HCT116 (cell line): Measurements from ENCODE around the gene FARP1. TPM values are rescaled to one million over a fixed set of nuclear protein-coding genes. Genes with fewer than 3 reads are reported as not detected.

Source experiments
- ATAC-seq: fragments of 200-7000 bp; cut with Tn5 transposase; 2 replicates; pipeline ENCODE4 v1.9.1; 2020; ENCODE audit warnings: mild to moderate bottlenecking, moderate library complexity
- BruUV-seq: library from RNA; stranded (reverse); fragments of 400-500 nt; replicated peaks from 2 replicates; lab custom pipeline; 2021; lab: Mats Ljungman, UMichigan
- CTCF ChIA-PET: fragments of 300-600 bp; sonication (Branson Sonifier 250); formaldehyde crosslinking; loops from one replicate; lab custom pipeline; 2021; ENCODE audit warnings: antibody characterized with exemption; lab: Charles Lee
- POLR2A ChIA-PET: fragments of 300-600, 350-600 bp; sonication (Branson Sonifier 250); formaldehyde crosslinking; loops from one replicate; lab custom pipeline; 2021; ENCODE audit warnings: antibody characterized with exemption; lab: Charles Lee
- RAD21 ChIA-PET, 2 experiments: fragments of 300-600 bp; sonication (Branson Sonifier 250); formaldehyde crosslinking; loops; one replicate each; lab custom pipeline; 2023; ENCODE audit warnings: low total read pairs in 2 of 2; ENCODE audit not compliant: uncharacterized antibody in 2 of 2, unreplicated experiment in 2 of 2, low non-redundant PET in 1 of 2; lab: Charles Lee
- DNase-seq: peaks from one replicate; pipeline ENCODE4 v3.0.0-alpha.2; 2010; ENCODE audit warnings: low read depth, low spot score
- H2AFZ ChIP-seq: fragments of 200-600 bp; shearing (Covaris generic), sonication (generic); 2 replicates; pipeline ENCODE4 v1.6.1; 2017; ENCODE audit warnings: low read depth, mixed run types, mixed read lengths, antibody characterized with exemption, low read length; ENCODE audit not compliant: poor library complexity, severe bottlenecking
- H3K27ac ChIP-seq: 2 replicates; pipeline ENCODE4 v1.5.1; 2012; ENCODE audit warnings: low read depth, low read length
- H3K27me3 ChIP-seq: fragments of 200-600 bp; sonication (generic); 2 replicates; pipeline ENCODE4 v1.6.1; 2016; ENCODE audit warnings: mixed run types, low read length, mixed read lengths; ENCODE audit not compliant: insufficient read depth
- H3K36me3 ChIP-seq, 2 experiments: fragments of 200-500 bp in 1 of 2; fragments of 200-600 bp in 1 of 2; sonication (Bioruptor generic) in 1 of 2; sonication (generic) in 1 of 2; 2 replicates each; pipeline versions ENCODE4 v1.5.1 to v1.6.1; 2014 to 2016; ENCODE audit warnings: low read length in 2 of 2, inconsistent platforms in 1 of 2, mixed read lengths in 1 of 2, mixed run types in 1 of 2; ENCODE audit not compliant: insufficient read depth in 2 of 2, control insufficient read depth in 1 of 2
- H3K4me1 ChIP-seq, 2 experiments: fragments of 200-600 bp in 1 of 2; sonication (generic) in 1 of 2; 2 replicates each; pipeline versions ENCODE4 v1.5.1 to v1.6.1; 2012 to 2017; ENCODE audit warnings: low read length in 2 of 2, inconsistent platforms in 1 of 2, mild to moderate bottlenecking in 1 of 2, mixed read lengths in 1 of 2, mixed run types in 1 of 2, moderate library complexity in 1 of 2; ENCODE audit not compliant: insufficient read depth in 2 of 2, control insufficient read depth in 1 of 2
- H3K4me2 ChIP-seq: fragments of 200-600 bp; sonication (generic); 2 replicates; pipeline ENCODE4 v1.6.1; 2017; ENCODE audit warnings: mixed run types, low read length, mixed read lengths
- H3K4me3 ChIP-seq, 2 experiments: fragments of 200-600 bp in 1 of 2; sonication (generic) in 1 of 2; replicated peaks in 1 of 2; 2 replicates each; pipeline ENCODE4 v1.5.1; 2011 to 2016; ENCODE audit warnings: low read length in 2 of 2, control low read depth in 1 of 2, low read depth in 1 of 2, mild to moderate bottlenecking in 1 of 2, mixed read lengths in 1 of 2, mixed run types in 1 of 2
- H3K79me2 ChIP-seq: fragments of 200-600 bp; sonication (generic); 2 replicates; pipeline ENCODE4 v1.6.1; 2017; ENCODE audit warnings: mild to moderate bottlenecking, mixed run types, low read length, moderate library complexity, mixed read lengths; ENCODE audit not compliant: insufficient read depth
- H3K9ac ChIP-seq: fragments of 200-600 bp; sonication (generic); 2 replicates; pipeline ENCODE4 v1.6.1; 2016; ENCODE audit warnings: low read length, mixed read lengths
- H3K9me2 ChIP-seq: fragments of 200-600 bp; sonication (generic), shearing (Covaris generic); 2 replicates; pipeline ENCODE4 v1.6.1; 2017; ENCODE audit warnings: mixed run types, mild to moderate bottlenecking, moderate library complexity; ENCODE audit not compliant: insufficient read depth
- H3K9me3 ChIP-seq, 2 experiments: fragments of 200-500 bp in 1 of 2; fragments of 200-600 bp in 1 of 2; sonication (Bioruptor generic) in 1 of 2; sonication (generic) in 1 of 2; 2 replicates each; pipeline ENCODE4 v1.6.1; 2014 to 2017; ENCODE audit warnings: low read length in 2 of 2, mixed read lengths in 2 of 2, inconsistent platforms in 1 of 2, low read depth in 1 of 2, mild to moderate bottlenecking in 1 of 2, mixed run types in 1 of 2, moderate library complexity in 1 of 2; ENCODE audit not compliant: control insufficient read depth in 1 of 2, insufficient read depth in 1 of 2
- H4K20me1 ChIP-seq: fragments of 200-600 bp; sonication (generic), shearing (Covaris generic); 2 replicates; pipeline ENCODE4 v1.6.1; 2017; ENCODE audit warnings: mixed run types, mild to moderate bottlenecking, moderate library complexity; ENCODE audit not compliant: insufficient read depth
- CEBPB ChIP-seq: IDR thresholded peaks from 2 replicates; pipeline ENCODE4 v1.6.1; 2012; ENCODE audit warnings: low read depth
- ELF1 ChIP-seq: IDR thresholded peaks from 2 replicates; pipeline ENCODE4 v1.6.1; 2012; ENCODE audit warnings: low read depth, borderline replicate concordance
- EZH2 ChIP-seq: fragments of 200-600 bp; sonication (generic); IDR thresholded peaks from 2 replicates; pipeline ENCODE4 v1.6.1; 2017; ENCODE audit warnings: antibody characterized with exemption, mixed run types
- FOSL1 ChIP-seq: IDR thresholded peaks from 2 replicates; pipeline ENCODE4 v1.6.1; 2012; ENCODE audit warnings: low read depth
- JUND ChIP-seq: IDR thresholded peaks from 2 replicates; pipeline ENCODE4 v1.6.1; 2012
- SIN3A ChIP-seq: IDR thresholded peaks from 2 replicates; pipeline ENCODE4 v1.6.1; 2012; ENCODE audit warnings: low read depth
- SP1 ChIP-seq: IDR thresholded peaks from 2 replicates; pipeline ENCODE4 v1.6.1; 2012; ENCODE audit warnings: low read depth
- YY1 ChIP-seq: IDR thresholded peaks from 2 replicates; pipeline ENCODE4 v1.6.1; 2011; ENCODE audit warnings: low read length, low read depth, moderate library complexity, mild to moderate bottlenecking; ENCODE audit not compliant: insufficient replicate concordance; ENCODE audit errors: extremely low read depth
- ZFX ChIP-seq: fragments of 450-650 bp; IDR thresholded peaks from 2 replicates; pipeline ENCODE4 v1.6.1; 2017
- intact Hi-C: fragments of 100-400 bp; cut with micrococcal nuclease; formaldehyde crosslinking; loops from 2 replicates; pipeline ENCODE4 v1.10.0; 2022
- total RNA-seq: library from RNA; stranded (reverse); gene quantifications from one replicate; pipeline ENCODE4 v1.2.1, GENCODE V29; 2021; ENCODE audit not compliant: unreplicated experiment
- TF ChIP-seq, protein P1 (sequence below): IDR thresholded peaks from 2 replicates; pipeline ENCODE4 v1.6.1; 2011; ENCODE audit warnings: mild to moderate bottlenecking, low read length, moderate library complexity; ENCODE audit not compliant: insufficient replicate concordance; ENCODE audit errors: extremely low read depth
- TF ChIP-seq, protein P2 (sequence below): IDR thresholded peaks from 2 replicates; pipeline ENCODE4 v1.6.1; 2012
- TF ChIP-seq, protein P3 (sequence below), 3 experiments: fragments of 200-600 bp in 1 of 3; sonication (generic) in 1 of 3; IDR thresholded peaks in 2 of 3; conservative IDR thresholded peaks in 1 of 3; 2 replicates each; pipeline ENCODE4 v1.5.1; 2012 to 2017; ENCODE audit warnings: low read depth in 2 of 3, low read length in 2 of 3, antibody characterized with exemption in 1 of 3, borderline replicate concordance in 1 of 3, control low read depth in 1 of 3, mild to moderate bottlenecking in 1 of 3, mixed read lengths in 1 of 3, mixed run types in 1 of 3, moderate library complexity in 1 of 3; ENCODE audit not compliant: insufficient read depth in 1 of 3

Gene FARP1
- total RNA-seq, 1 experiment from 2014 or later, result 30.5 TPM

DNA sequence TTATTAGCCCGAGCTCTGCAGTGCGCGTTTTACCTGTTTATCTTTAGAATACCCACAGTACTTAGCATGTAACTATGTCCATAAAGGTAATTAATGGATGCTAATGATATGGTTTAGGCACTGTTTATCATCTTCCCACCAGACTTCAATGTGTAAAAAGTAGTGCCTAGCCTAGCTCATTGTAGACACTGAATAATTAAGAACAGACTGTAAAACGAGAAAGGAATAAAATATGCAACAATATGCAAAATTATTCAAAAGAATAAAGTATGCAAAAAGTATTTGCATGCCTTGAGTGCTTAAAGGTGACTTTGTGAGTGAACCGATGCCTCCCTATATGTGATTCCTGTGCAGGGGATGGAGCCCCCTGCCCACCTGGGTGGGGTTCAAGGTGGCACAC lies 69.9 kb downstream of the FARP1 start:
- TF ChIP-seq CEBPB (no peak), ELF1 (no peak), EZH2 (no peak), FOSL1 (no peak), SIN3A (no peak), YY1 (no peak), JUND (no peak), SP1 (no peak), ZFX (no peak)
- TF ChIP-seq, protein P1, sequence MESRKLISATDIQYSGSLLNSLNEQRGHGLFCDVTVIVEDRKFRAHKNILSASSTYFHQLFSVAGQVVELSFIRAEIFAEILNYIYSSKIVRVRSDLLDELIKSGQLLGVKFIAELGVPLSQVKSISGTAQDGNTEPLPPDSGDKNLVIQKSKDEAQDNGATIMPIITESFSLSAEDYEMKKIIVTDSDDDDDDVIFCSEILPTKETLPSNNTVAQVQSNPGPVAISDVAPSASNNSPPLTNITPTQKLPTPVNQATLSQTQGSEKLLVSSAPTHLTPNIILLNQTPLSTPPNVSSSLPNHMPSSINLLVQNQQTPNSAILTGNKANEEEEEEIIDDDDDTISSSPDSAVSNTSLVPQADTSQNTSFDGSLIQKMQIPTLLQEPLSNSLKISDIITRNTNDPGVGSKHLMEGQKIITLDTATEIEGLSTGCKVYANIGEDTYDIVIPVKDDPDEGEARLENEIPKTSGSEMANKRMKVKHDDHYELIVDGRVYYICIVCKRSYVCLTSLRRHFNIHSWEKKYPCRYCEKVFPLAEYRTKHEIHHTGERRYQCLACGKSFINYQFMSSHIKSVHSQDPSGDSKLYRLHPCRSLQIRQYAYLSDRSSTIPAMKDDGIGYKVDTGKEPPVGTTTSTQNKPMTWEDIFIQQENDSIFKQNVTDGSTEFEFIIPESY, result no peak
- TF ChIP-seq, protein P2, sequence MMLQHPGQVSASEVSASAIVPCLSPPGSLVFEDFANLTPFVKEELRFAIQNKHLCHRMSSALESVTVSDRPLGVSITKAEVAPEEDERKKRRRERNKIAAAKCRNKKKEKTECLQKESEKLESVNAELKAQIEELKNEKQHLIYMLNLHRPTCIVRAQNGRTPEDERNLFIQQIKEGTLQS, result no peak
- TF ChIP-seq, protein P3, sequence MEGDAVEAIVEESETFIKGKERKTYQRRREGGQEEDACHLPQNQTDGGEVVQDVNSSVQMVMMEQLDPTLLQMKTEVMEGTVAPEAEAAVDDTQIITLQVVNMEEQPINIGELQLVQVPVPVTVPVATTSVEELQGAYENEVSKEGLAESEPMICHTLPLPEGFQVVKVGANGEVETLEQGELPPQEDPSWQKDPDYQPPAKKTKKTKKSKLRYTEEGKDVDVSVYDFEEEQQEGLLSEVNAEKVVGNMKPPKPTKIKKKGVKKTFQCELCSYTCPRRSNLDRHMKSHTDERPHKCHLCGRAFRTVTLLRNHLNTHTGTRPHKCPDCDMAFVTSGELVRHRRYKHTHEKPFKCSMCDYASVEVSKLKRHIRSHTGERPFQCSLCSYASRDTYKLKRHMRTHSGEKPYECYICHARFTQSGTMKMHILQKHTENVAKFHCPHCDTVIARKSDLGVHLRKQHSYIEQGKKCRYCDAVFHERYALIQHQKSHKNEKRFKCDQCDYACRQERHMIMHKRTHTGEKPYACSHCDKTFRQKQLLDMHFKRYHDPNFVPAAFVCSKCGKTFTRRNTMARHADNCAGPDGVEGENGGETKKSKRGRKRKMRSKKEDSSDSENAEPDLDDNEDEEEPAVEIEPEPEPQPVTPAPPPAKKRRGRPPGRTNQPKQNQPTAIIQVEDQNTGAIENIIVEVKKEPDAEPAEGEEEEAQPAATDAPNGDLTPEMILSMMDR (IDR thresholded peaks at IDR 0.05 in 2 of 3, conservative IDR thresholded peaks at IDR 0.05 in 1 of 3; ENCODE audit: borderline replicate concordance in 1 of 3, insufficient read depth in 1 of 3, low read depth in 2 of 3, low read length in 2 of 3), result no peak
- H3K27ac ChIP-seq, result no peak overlapping the region
- H3K4me3 ChIP-seq, result no peak overlapping the region
- intact Hi-C loops, result no loop called here
- ChIA-PET POLR2A (no interaction called here), RAD21 (no interaction called here), CTCF (no interaction called here)
- peaks cover 27 to 30% of the 10 kb centered on the region in 2 experiments for H3K4me1 ChIP-seq
- DNase-seq (no peak), ATAC-seq (no peak)
- H3K4me2 ChIP-seq, result no peak overlapping the region
- H3K9me3 ChIP-seq, result peaks cover 0 to 5% of the 10 kb centered on the region in 2 experiments; a peak in 1 of 4 replicates
- no peaks in the 10 kb centered on the region for H3K36me3 ChIP-seq
- H3K9me2 ChIP-seq, result no peaks in the 10 kb centered on the region
- no peaks in the 10 kb centered on the region for H3K79me2 ChIP-seq
- H3K27me3 ChIP-seq, result no peaks in the 10 kb centered on the region
- no peak overlapping the region for H2AFZ ChIP-seq
- no peak overlapping the region for H3K9ac ChIP-seq
- H4K20me1 ChIP-seq, result no peaks in the 10 kb centered on the region
- no TSS peak for BruUV-seq
